ENCODE results near the gene KYAT1.

DNA sequence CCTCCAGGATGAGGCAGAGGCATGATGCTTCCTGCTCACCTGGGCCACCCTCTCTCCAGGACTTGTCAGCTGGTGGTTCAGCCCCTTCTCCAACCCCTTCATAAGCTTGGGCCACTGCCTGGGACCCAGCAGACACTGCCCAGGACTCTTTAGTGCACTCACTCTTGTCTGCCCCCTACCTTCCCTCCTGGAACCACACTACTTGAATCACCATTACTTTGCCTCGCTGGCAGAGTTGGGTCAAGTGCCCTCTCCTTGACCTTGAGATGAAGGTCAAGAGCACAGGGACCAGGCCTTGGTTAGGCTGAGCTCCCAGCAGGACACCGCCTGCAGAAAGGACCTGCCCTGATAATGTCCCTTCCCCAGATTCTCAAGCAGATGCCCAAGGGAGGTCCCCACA lies 71.9 kb downstream of the KYAT1 start:
- TF ChIP-seq FOXJ3 (CRISPR knock-in tag; IDR thresholded peaks at IDR 0.05; ENCODE audit: borderline replicate concordance) = no peak
- TF ChIP-seq, protein P1, sequence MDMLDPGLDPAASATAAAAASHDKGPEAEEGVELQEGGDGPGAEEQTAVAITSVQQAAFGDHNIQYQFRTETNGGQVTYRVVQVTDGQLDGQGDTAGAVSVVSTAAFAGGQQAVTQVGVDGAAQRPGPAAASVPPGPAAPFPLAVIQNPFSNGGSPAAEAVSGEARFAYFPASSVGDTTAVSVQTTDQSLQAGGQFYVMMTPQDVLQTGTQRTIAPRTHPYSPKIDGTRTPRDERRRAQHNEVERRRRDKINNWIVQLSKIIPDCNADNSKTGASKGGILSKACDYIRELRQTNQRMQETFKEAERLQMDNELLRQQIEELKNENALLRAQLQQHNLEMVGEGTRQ (CRISPR knock-in tag; IDR thresholded peaks at IDR 0.05) = no peak
- TF ChIP-seq, protein P2, sequence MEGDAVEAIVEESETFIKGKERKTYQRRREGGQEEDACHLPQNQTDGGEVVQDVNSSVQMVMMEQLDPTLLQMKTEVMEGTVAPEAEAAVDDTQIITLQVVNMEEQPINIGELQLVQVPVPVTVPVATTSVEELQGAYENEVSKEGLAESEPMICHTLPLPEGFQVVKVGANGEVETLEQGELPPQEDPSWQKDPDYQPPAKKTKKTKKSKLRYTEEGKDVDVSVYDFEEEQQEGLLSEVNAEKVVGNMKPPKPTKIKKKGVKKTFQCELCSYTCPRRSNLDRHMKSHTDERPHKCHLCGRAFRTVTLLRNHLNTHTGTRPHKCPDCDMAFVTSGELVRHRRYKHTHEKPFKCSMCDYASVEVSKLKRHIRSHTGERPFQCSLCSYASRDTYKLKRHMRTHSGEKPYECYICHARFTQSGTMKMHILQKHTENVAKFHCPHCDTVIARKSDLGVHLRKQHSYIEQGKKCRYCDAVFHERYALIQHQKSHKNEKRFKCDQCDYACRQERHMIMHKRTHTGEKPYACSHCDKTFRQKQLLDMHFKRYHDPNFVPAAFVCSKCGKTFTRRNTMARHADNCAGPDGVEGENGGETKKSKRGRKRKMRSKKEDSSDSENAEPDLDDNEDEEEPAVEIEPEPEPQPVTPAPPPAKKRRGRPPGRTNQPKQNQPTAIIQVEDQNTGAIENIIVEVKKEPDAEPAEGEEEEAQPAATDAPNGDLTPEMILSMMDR (IDR thresholded peaks at IDR 0.05) = no peak
- no peak for TF ChIP-seq NFYB (CRISPR knock-in tag; conservative IDR thresholded peaks at IDR 0.05; ENCODE audit: low read depth)
- TF ChIP-seq, protein P3, sequence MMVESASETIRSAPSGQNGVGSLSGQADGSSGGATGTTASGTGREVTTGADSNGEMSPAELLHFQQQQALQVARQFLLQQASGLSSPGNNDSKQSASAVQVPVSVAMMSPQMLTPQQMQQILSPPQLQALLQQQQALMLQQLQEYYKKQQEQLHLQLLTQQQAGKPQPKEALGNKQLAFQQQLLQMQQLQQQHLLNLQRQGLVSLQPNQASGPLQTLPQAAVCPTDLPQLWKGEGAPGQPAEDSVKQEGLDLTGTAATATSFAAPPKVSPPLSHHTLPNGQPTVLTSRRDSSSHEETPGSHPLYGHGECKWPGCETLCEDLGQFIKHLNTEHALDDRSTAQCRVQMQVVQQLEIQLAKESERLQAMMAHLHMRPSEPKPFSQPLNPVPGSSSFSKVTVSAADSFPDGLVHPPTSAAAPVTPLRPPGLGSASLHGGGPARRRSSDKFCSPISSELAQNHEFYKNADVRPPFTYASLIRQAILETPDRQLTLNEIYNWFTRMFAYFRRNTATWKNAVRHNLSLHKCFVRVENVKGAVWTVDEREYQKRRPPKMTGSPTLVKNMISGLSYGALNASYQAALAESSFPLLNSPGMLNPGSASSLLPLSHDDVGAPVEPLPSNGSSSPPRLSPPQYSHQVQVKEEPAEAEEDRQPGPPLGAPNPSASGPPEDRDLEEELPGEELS (CRISPR knock-in tag; IDR thresholded peaks at IDR 0.05) = no peak
- TF ChIP-seq, protein P4, sequence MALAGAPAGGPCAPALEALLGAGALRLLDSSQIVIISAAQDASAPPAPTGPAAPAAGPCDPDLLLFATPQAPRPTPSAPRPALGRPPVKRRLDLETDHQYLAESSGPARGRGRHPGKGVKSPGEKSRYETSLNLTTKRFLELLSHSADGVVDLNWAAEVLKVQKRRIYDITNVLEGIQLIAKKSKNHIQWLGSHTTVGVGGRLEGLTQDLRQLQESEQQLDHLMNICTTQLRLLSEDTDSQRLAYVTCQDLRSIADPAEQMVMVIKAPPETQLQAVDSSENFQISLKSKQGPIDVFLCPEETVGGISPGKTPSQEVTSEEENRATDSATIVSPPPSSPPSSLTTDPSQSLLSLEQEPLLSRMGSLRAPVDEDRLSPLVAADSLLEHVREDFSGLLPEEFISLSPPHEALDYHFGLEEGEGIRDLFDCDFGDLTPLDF (CRISPR knock-in tag; IDR thresholded peaks at IDR 0.05) = no peak
- TF ChIP-seq, protein P5, sequence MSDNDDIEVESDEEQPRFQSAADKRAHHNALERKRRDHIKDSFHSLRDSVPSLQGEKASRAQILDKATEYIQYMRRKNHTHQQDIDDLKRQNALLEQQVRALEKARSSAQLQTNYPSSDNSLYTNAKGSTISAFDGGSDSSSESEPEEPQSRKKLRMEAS (CRISPR knock-in tag; IDR thresholded peaks at IDR 0.05) = no peak
- TF ChIP-seq ZBTB21 (CRISPR knock-in tag; IDR thresholded peaks at IDR 0.05; ENCODE audit: borderline replicate concordance) = no peak
- TF ChIP-seq CREB1 (CRISPR knock-in tag; IDR thresholded peaks at IDR 0.05) = no peak
- no peak for TF ChIP-seq IRF2 (CRISPR knock-in tag; IDR thresholded peaks at IDR 0.05; ENCODE audit: borderline replicate concordance, low read depth)
- TF ChIP-seq TEAD1 (CRISPR knock-in tag; IDR thresholded peaks at IDR 0.05) = no peak
- TF ChIP-seq ZNF121 (CRISPR knock-in tag; IDR thresholded peaks at IDR 0.05) = no peak
- TF ChIP-seq SP1 (CRISPR knock-in tag; conservative IDR thresholded peaks at IDR 0.05) = no peak
- TF ChIP-seq, protein P6, sequence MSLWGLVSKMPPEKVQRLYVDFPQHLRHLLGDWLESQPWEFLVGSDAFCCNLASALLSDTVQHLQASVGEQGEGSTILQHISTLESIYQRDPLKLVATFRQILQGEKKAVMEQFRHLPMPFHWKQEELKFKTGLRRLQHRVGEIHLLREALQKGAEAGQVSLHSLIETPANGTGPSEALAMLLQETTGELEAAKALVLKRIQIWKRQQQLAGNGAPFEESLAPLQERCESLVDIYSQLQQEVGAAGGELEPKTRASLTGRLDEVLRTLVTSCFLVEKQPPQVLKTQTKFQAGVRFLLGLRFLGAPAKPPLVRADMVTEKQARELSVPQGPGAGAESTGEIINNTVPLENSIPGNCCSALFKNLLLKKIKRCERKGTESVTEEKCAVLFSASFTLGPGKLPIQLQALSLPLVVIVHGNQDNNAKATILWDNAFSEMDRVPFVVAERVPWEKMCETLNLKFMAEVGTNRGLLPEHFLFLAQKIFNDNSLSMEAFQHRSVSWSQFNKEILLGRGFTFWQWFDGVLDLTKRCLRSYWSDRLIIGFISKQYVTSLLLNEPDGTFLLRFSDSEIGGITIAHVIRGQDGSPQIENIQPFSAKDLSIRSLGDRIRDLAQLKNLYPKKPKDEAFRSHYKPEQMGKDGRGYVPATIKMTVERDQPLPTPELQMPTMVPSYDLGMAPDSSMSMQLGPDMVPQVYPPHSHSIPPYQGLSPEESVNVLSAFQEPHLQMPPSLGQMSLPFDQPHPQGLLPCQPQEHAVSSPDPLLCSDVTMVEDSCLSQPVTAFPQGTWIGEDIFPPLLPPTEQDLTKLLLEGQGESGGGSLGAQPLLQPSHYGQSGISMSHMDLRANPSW (CRISPR knock-in tag; conservative IDR thresholded peaks at IDR 0.05; ENCODE audit: low read depth) = no peak
